Measurements from ENCODE around the gene SPINDOC. TPM values are rescaled to one million over a fixed set of nuclear protein-coding genes. Genes with fewer than 3 reads are reported as not detected.

Gene SPINDOC
- total RNA-seq, 1 experiment from 2014 or later: 17.1 TPM

DNA sequence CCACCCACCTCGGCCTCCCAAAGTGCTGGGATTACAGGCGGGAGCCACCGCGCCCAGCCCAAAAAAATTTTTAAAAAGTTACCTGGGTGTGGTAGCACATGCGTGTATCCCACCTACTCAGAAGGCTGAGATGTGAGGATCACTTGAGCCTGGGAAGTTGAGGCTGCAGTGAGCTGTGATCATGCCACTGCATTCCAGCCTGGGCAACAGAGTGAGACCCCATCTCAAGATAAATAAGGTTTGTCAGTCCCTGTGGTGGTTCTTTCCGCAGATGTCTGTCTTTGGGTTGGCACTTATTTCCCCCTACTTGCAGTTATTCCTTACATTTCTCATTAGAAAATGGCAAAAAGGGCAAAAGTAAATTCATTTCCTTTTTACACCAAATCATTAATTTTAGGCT is 33.6 kb downstream of the SPINDOC start:
- H3K27ac Mint-ChIP-seq (ENCODE audit: low read depth, unreplicated experiment): peak overlapping the region; percentile 31
- peaks cover 53% of the 10 kb centered on the region for H3K36me3 Mint-ChIP-seq (ENCODE audit: insufficient read depth, unreplicated experiment)
- no peak for DNase-seq (ENCODE audit: unreplicated experiment)
- no TSS peak for BruUV-seq (replicated peaks)
- ChIA-PET CTCF (interaction anchor here (0.7 to 6.3 kb wide), 5 partner anchors 10 to 357 kb away, joined by 3 to 40 read pairs (median 7); partner anchors contain the start of gene MARK2), POLR2A (interaction anchor here (2.4 kb wide), 1 partner anchor 23 kb away, joined by 14 read pairs; no protein-coding TSS in a partner anchor)
- peaks cover 29% of the 10 kb centered on the region for H3K4me1 Mint-ChIP-seq (ENCODE audit: insufficient read depth, unreplicated experiment)
- intact Hi-C loops (cut with micrococcal nuclease): no loop called here
- H3K4me3 Mint-ChIP-seq (ENCODE audit: unreplicated experiment): no peak overlapping the region
- TF ChIP-seq, protein P1, sequence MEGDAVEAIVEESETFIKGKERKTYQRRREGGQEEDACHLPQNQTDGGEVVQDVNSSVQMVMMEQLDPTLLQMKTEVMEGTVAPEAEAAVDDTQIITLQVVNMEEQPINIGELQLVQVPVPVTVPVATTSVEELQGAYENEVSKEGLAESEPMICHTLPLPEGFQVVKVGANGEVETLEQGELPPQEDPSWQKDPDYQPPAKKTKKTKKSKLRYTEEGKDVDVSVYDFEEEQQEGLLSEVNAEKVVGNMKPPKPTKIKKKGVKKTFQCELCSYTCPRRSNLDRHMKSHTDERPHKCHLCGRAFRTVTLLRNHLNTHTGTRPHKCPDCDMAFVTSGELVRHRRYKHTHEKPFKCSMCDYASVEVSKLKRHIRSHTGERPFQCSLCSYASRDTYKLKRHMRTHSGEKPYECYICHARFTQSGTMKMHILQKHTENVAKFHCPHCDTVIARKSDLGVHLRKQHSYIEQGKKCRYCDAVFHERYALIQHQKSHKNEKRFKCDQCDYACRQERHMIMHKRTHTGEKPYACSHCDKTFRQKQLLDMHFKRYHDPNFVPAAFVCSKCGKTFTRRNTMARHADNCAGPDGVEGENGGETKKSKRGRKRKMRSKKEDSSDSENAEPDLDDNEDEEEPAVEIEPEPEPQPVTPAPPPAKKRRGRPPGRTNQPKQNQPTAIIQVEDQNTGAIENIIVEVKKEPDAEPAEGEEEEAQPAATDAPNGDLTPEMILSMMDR (IDR thresholded peaks at IDR 0.05; ENCODE audit: unreplicated experiment): no peak
- no peaks in the 10 kb centered on the region for H3K27me3 Mint-ChIP-seq (ENCODE audit: insufficient read depth, unreplicated experiment)
- H3K9me3 Mint-ChIP-seq (ENCODE audit: unreplicated experiment): no peaks in the 10 kb centered on the region

DNA sequence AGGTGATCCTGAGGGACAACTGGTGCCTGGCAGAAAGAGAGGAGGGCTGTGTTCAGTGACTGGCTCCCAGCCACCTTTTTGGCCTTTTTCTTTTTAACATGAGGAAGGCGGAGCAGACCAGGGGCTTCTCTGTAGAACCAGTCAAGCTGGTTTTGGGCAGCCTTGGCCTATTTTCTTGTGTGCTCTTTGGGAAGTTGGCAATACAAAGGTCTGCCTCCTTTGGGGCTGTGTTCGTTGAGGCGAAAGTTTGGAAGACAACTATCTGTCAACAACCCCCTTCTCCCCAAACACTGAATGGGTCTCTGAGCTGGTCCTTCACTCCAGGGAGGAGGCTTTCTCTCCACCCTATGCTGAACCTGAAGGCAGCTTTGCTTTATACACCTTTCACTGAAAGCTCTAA is 34.1 kb downstream of the SPINDOC start:
- TF ChIP-seq, protein P1 (IDR thresholded peaks at IDR 0.05; ENCODE audit: unreplicated experiment): no peak
- DNase-seq (ENCODE audit: unreplicated experiment): no peak
- Mint-ChIP-seq H3K4me1 (ENCODE audit: insufficient read depth, unreplicated experiment) (peaks cover 28% of the 10 kb centered on the region), H3K4me3 (ENCODE audit: unreplicated experiment) (no peak overlapping the region), H3K27ac (ENCODE audit: low read depth, unreplicated experiment) (peak overlapping the region; percentile 31), H3K36me3 (ENCODE audit: insufficient read depth, unreplicated experiment) (peaks cover 48% of the 10 kb centered on the region), H3K27me3 (ENCODE audit: insufficient read depth, unreplicated experiment) (no peaks in the 10 kb centered on the region), H3K9me3 (ENCODE audit: unreplicated experiment) (no peaks in the 10 kb centered on the region)
- BruUV-seq (replicated peaks): no TSS peak
- ChIA-PET POLR2A (interaction anchor here (1.1 kb wide), 1 partner anchor 34 kb away, joined by 3 read pairs; no protein-coding TSS in a partner anchor), CTCF (interaction anchor here (1.3 to 6.3 kb wide), 3 partner anchors 10 to 98 kb away, joined by 3 to 40 read pairs (median 7); partner anchors contain the start of gene MARK2)
- intact Hi-C loops (cut with micrococcal nuclease): no loop called here

DNA sequence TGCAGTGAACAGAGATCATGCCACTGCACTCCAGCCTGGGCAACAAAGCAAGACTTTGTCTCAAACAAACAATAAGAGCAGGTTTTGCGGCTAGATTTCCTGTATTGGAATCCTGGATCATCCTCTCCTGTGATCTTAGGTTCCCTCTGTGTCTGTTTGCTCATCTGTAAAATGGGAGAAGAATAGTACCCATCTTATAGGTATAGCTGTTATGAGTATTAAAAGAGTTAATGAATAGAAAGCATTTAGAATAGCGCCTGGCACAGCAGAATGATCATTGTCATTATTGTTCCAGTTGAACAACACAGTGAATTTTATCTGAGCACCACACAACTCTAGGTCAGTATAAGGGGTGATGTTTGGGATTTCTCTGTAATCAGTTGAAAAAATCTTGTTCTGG is 36.4 kb downstream of the SPINDOC start:
- DNase-seq (ENCODE audit: unreplicated experiment): no peak
- intact Hi-C loops (cut with micrococcal nuclease): no loop called here
- BruUV-seq (replicated peaks): no TSS peak
- Mint-ChIP-seq H3K27me3 (ENCODE audit: insufficient read depth, unreplicated experiment) (no peaks in the 10 kb centered on the region), H3K9me3 (ENCODE audit: unreplicated experiment) (no peaks in the 10 kb centered on the region), H3K36me3 (ENCODE audit: insufficient read depth, unreplicated experiment) (peaks cover 41% of the 10 kb centered on the region), H3K27ac (ENCODE audit: low read depth, unreplicated experiment) (peak overlapping the region; percentile 27), H3K4me1 (ENCODE audit: insufficient read depth, unreplicated experiment) (peaks cover 21% of the 10 kb centered on the region), H3K4me3 (ENCODE audit: unreplicated experiment) (no peak overlapping the region)
- ChIA-PET CTCF (interaction anchor here (0.8 to 6.3 kb wide), 5 partner anchors 12 to 303 kb away, joined by 3 to 40 read pairs (median 3); partner anchors contain the start of gene MARK2), POLR2A (interaction anchor here (1.0 to 1.8 kb wide), 2 partner anchors 10 to 30 kb away, joined by 3 to 5 read pairs; no protein-coding TSS in a partner anchor)
- TF ChIP-seq, protein P1 (IDR thresholded peaks at IDR 0.05; ENCODE audit: unreplicated experiment): no peak

- no TSS peak for BruUV-seq (replicated peaks)
- peak overlapping the region; percentile 7 for H3K27ac Mint-ChIP-seq (ENCODE audit: low read depth, unreplicated experiment)
- H3K27me3 Mint-ChIP-seq (ENCODE audit: insufficient read depth, unreplicated experiment): no peaks in the 10 kb centered on the region
- H3K36me3 Mint-ChIP-seq (ENCODE audit: insufficient read depth, unreplicated experiment): peaks cover 46% of the 10 kb centered on the region
- no peak for DNase-seq (ENCODE audit: unreplicated experiment)
- POLR2A ChIA-PET: interaction anchor here (0.6 to 1.8 kb wide), 3 partner anchors 9 to 29 kb away, joined by 3 to 5 read pairs (median 3); no protein-coding TSS in a partner anchor
- CTCF ChIA-PET: interaction anchor here (0.5 to 1.2 kb wide), 5 partner anchors 12 to 289 kb away, joined by 3 to 5 read pairs (median 4); no protein-coding TSS in a partner anchor
- intact Hi-C loops (cut with micrococcal nuclease): no loop called here
- TF ChIP-seq, protein P1 (IDR thresholded peaks at IDR 0.05; ENCODE audit: unreplicated experiment): no peak
- no peaks in the 10 kb centered on the region for H3K9me3 Mint-ChIP-seq (ENCODE audit: unreplicated experiment)
- peaks cover 10% of the 10 kb centered on the region for H3K4me1 Mint-ChIP-seq (ENCODE audit: insufficient read depth, unreplicated experiment)
- H3K4me3 Mint-ChIP-seq (ENCODE audit: unreplicated experiment): no peak overlapping the region
Measured at GRCh38 chr11:63850920-63851319, 37.7 kb downstream of the SPINDOC start.
